B cell (primary cell): ENCODE results near the gene FOXN4. TPM values are rescaled to one million over a fixed set of nuclear protein-coding genes. Genes with fewer than 3 reads are reported as not detected.

ENCODE experiments used
- ATAC-seq: fragments of 200-7000 bp; cut with Tn5 transposase; one replicate; pipeline ENCODE4 v1.10.0; 2021; ENCODE audit warnings: low read depth, mild to moderate bottlenecking, moderate number of reproducible peaks, moderate library complexity
- CTCF ChIA-PET: fragments of 350-600 bp; sonication (Branson Sonifier 250); formaldehyde crosslinking; loops from one replicate; lab custom pipeline; 2021; ENCODE audit warnings: antibody characterized with exemption, inconsistent platforms; lab: Charles Lee
- POLR2A ChIA-PET: fragments of 350-600 bp; sonication (Branson Sonifier 250); formaldehyde crosslinking; loops from one replicate; lab custom pipeline; 2021; ENCODE audit warnings: antibody characterized with exemption; lab: Charles Lee
- DNase-seq: peaks from one replicate; pipeline ENCODE4 v3.0.0; 2013
- H2AFZ ChIP-seq: 2 replicates; pipeline ENCODE4 v1.6.1; 2012; ENCODE audit warnings: mild to moderate bottlenecking, low read depth, low read length; ENCODE audit not compliant: insufficient read depth, poor library complexity, severe bottlenecking
- H3K27ac ChIP-seq, 2 donors: 1 replicate in 1 of 2; 2 replicates in 1 of 2; pipeline ENCODE4 v1.5.1; 2012 to 2013; ENCODE audit warnings: low read length in 2 of 2, mild to moderate bottlenecking in 2 of 2, moderate library complexity in 1 of 2
- H3K27me3 ChIP-seq, 4 experiments: fragments of 200-600 bp in 1 of 4; sonication (generic) in 1 of 4; replicated peaks in 1 of 4; 1 replicate in 2 of 4; 2 replicates in 2 of 4; pipeline versions ENCODE4 v1.6.1 to v1.7.0; 2013 to 2016; ENCODE audit warnings: low read length in 3 of 4, mild to moderate bottlenecking in 2 of 4, mixed read lengths in 1 of 4, moderate library complexity in 1 of 4; ENCODE audit not compliant: insufficient read depth in 4 of 4, control insufficient read depth in 3 of 4; ENCODE audit errors: control extremely low read depth in 1 of 4
- H3K36me3 ChIP-seq, 2 experiments: replicated peaks in 1 of 2; 1 replicate in 1 of 2; 2 replicates in 1 of 2; pipeline versions ENCODE4 v1.6.1 to v1.7.1; 2013; ENCODE audit warnings: low read length in 1 of 2; ENCODE audit not compliant: insufficient read depth in 2 of 2, control insufficient read depth in 1 of 2; ENCODE audit errors: control extremely low read depth in 1 of 2, extremely low read depth in 1 of 2
- H3K4me1 ChIP-seq, 2 donors: fragments of 200-600 bp in 1 of 2; sonication (generic) in 1 of 2; 1 replicate in 1 of 2; 2 replicates in 1 of 2; pipeline versions ENCODE4 v1.5.1 to v1.6.1; 2013 to 2017; ENCODE audit warnings: low read length in 2 of 2; ENCODE audit not compliant: control insufficient read depth in 2 of 2, insufficient read depth in 2 of 2
- H3K4me2 ChIP-seq: replicated peaks from 2 replicates; pipeline ENCODE3; 2012; ENCODE audit warnings: mild to moderate bottlenecking, low read depth, low read length; ENCODE audit not compliant: poor library complexity, severe bottlenecking
- H3K4me3 ChIP-seq, 5 experiments: fragments of 200-600 bp in 1 of 5; sonication (generic) in 1 of 5; 1 replicate in 3 of 5; 2 replicates in 2 of 5; pipeline versions ENCODE4 v1.5.1 to v1.7.0; 2011 to 2016; ENCODE audit warnings: low read length in 4 of 5, mild to moderate bottlenecking in 4 of 5, low read depth in 2 of 5, control low read depth in 1 of 5, moderate library complexity in 1 of 5; ENCODE audit not compliant: insufficient read depth in 1 of 5; ENCODE audit errors: control extremely low read depth in 1 of 5, extremely low read depth in 1 of 5
- H3K79me2 ChIP-seq: fragments of 200-600 bp; sonication (generic); one replicate; pipeline ENCODE4 v1.6.0; 2016; ENCODE audit warnings: low read length; ENCODE audit not compliant: control insufficient read depth, insufficient read depth
- H3K9ac ChIP-seq: fragments of 200-600 bp; sonication (generic); 2 replicates; pipeline ENCODE4 v1.6.1; 2017; ENCODE audit warnings: mild to moderate bottlenecking, low read length, moderate library complexity
- H3K9me3 ChIP-seq, 3 donors: one replicate each; pipeline versions ENCODE4 v1.6.1 to v1.7.1; 2013; ENCODE audit warnings: low read length in 2 of 3; ENCODE audit not compliant: control insufficient read depth in 2 of 3, insufficient read depth in 1 of 3; ENCODE audit errors: control extremely low read depth in 1 of 3
- H4K20me1 ChIP-seq: 2 replicates; pipeline ENCODE4 v1.6.0; 2012; ENCODE audit warnings: mild to moderate bottlenecking, low read length; ENCODE audit not compliant: insufficient read depth, control insufficient read depth, poor library complexity, severe bottlenecking
- H3K27ac Mint-ChIP-seq: one replicate; pipeline ENCODE4 v1.8.0; 2021; ENCODE audit warnings: mixed read lengths
- H3K27me3 Mint-ChIP-seq: one replicate; pipeline ENCODE4 v1.8.0; 2021; ENCODE audit warnings: mixed read lengths
- H3K4me1 Mint-ChIP-seq: one replicate; pipeline ENCODE4 v1.8.0; 2021; ENCODE audit warnings: mixed read lengths
- H3K4me3 Mint-ChIP-seq: one replicate; pipeline ENCODE4 v1.8.0; 2021; ENCODE audit warnings: mixed read lengths
- H3K9me3 Mint-ChIP-seq: one replicate; pipeline ENCODE4 v1.8.0; 2022; ENCODE audit warnings: mixed read lengths; ENCODE audit not compliant: insufficient read depth
- CTCF ChIP-seq: fragments of 200-600 bp; IDR thresholded peaks from one replicate; pipeline ENCODE4 v1.8.0; 2022; ENCODE audit warnings: antibody characterized with exemption, mild to moderate bottlenecking
- EZH2 ChIP-seq: IDR thresholded peaks from 2 replicates; pipeline ENCODE4 v1.6.1; 2012; ENCODE audit warnings: borderline replicate concordance, low read depth, mild to moderate bottlenecking, moderate library complexity, low read length; ENCODE audit not compliant: insufficient read depth, poor library complexity, severe bottlenecking
- WGBS: methylation state at CpG from one replicate; pipeline ENCODE4 v1.1.5; 2013; ENCODE audit warnings: missing lambda C conversion rate; ENCODE audit not compliant: insufficient coverage; 5-methylcytosine and 5-hydroxymethylcytosine counted together
- intact Hi-C: fragments of 100-400 bp; cut with micrococcal nuclease; formaldehyde crosslinking; loops from one replicate; pipeline ENCODE4 v1.10.0; 2022
- polyA plus RNA-seq: library from polyadenylated mRNA; depleted of rRNA; stranded (reverse); fragments of >200 nt; gene quantifications from 2 replicates; pipeline ENCODE4 v1.2.3, GENCODE V29; 2012
- total RNA-seq, 2 donors: library from RNA; stranded (reverse); fragments of 120-200 nt in 1 of 2; gene quantifications; 1 replicate in 1 of 2; 2 replicates in 1 of 2; pipeline versions ENCODE4 v1.2.3 to v1.2.4, GENCODE V29; 2013 to 2022

FOXN4 gene
- total and polyA plus RNA-seq, 2 donors (not counting 1 experiment from before 2014, with no cell fraction given) = not detected

- POLR2A ChIA-PET = no interaction called here
- no peaks in the 10 kb centered on the region for H4K20me1 ChIP-seq
- TF ChIP-seq CTCF (no peak), EZH2 (no peak)
- H3K27me3 Mint-ChIP-seq = peaks cover 31% of the 10 kb centered on the region
- CTCF ChIA-PET = no interaction called here
- intact Hi-C loops = no loop called here
- peaks cover 2% of the 10 kb centered on the region for H3K4me1 Mint-ChIP-seq
- ATAC-seq = no peak
- no peak overlapping the region for H2AFZ ChIP-seq
- no peak for DNase-seq
- no peaks in the 10 kb centered on the region for H3K4me1 ChIP-seq
- H3K9me3 ChIP-seq = no peaks in the 10 kb centered on the region
- H3K4me2 ChIP-seq = no peak overlapping the region
- H3K27me3 ChIP-seq = peaks cover 0 to 3% (median 0%) of the 10 kb centered on the region in 4 experiments
- no peak overlapping the region for H3K27ac ChIP-seq
- no peak overlapping the region for H3K27ac Mint-ChIP-seq
- WGBS = no CpG with 5 or more reads among the region's 3 CpGs
- no peaks in the 10 kb centered on the region for H3K36me3 ChIP-seq
- H3K9me3 Mint-ChIP-seq = no peaks in the 10 kb centered on the region
- H3K79me2 ChIP-seq = no peaks in the 10 kb centered on the region
- no peak overlapping the region for H3K4me3 Mint-ChIP-seq
- no peak overlapping the region for H3K9ac ChIP-seq
- no peak overlapping the region for H3K4me3 ChIP-seq
Observed at GRCh38 chr12:109356577-109356976, 47.5 kb upstream of the FOXN4 start.

GRCh38 chr12:109352184-109352583 is 43.1 kb upstream of the FOXN4 start:
- Histone ChIP-seq H3K79me2 (no peaks in the 10 kb centered on the region), H3K36me3 (no peaks in the 10 kb centered on the region), H3K4me1 (no peaks in the 10 kb centered on the region), H3K4me2 (no peak overlapping the region), H3K27me3 (no peaks in the 10 kb centered on the region), H3K9me3 (no peaks in the 10 kb centered on the region), H4K20me1 (no peaks in the 10 kb centered on the region), H3K9ac (no peak overlapping the region), H2AFZ (no peak overlapping the region), H3K4me3 (no peak overlapping the region), H3K27ac (no peak overlapping the region)
- WGBS = no CpG with 5 or more reads among the region's 6 CpGs
- Mint-ChIP-seq H3K9me3 (no peaks in the 10 kb centered on the region), H3K27me3 (peaks cover 31% of the 10 kb centered on the region), H3K4me3 (no peak overlapping the region), H3K4me1 (no peaks in the 10 kb centered on the region), H3K27ac (no peak overlapping the region)
- ChIA-PET POLR2A (no interaction called here), CTCF (no interaction called here)
- ATAC-seq = no peak
- TF ChIP-seq EZH2 = no peak
- TF ChIP-seq CTCF = no peak
- intact Hi-C loops = no loop called here
- DNase-seq = no peak
